ENCODE results near the gene ADAM17.

- TF ChIP-seq MAX (IDR thresholded peaks at IDR 0.05; ENCODE audit: low read depth) (no peak), ELF1 (IDR thresholded peaks at IDR 0.05) (no peak)
Observed at GRCh38 chr2:9595746-9596145, 40.1 kb upstream of the ADAM17 start.
